Measurements from ENCODE around the gene GRM7. TPM values are rescaled to one million over a fixed set of nuclear protein-coding genes. Genes with fewer than 3 reads are reported as not detected.

GRM7 gene
- total and polyA plus RNA-seq, 2 experiments from 2014 or later, result 1.7 to 2.7 TPM

- 95% methylated on average over 1 of the region's 1 CpG for WGBS (ENCODE audit: low lambda C conversion rate, missing lambda C conversion rate)
- Histone ChIP-seq H4K20me1 (ENCODE audit: insufficient read depth, poor library complexity, severe bottlenecking) (no peaks in the 10 kb centered on the region), H3K4me1 (ENCODE audit: insufficient read depth) (no peaks in the 10 kb centered on the region), H3K79me2 (no peaks in the 10 kb centered on the region), H3K27ac (no peak overlapping the region), H2AFZ (no peak overlapping the region), H3K36me3 (replicated peaks; ENCODE audit: insufficient read depth, low read depth) (no peaks in the 10 kb centered on the region), H3K9me2 (replicated peaks; ENCODE audit: insufficient read depth) (no peaks in the 10 kb centered on the region), H3K9me3 (ENCODE audit: low read depth) (no peaks in the 10 kb centered on the region), H3K4me3 (no peak overlapping the region), H3K27me3 (no peaks in the 10 kb centered on the region), H3K4me2 (no peak overlapping the region)
- DNase-seq (ENCODE audit: low spot score), result no peak
- TF ChIP-seq EZH2phosphoT487 (IDR thresholded peaks at IDR 0.05; ENCODE audit: low read depth, severe bottlenecking, unreplicated experiment) (no peak), CTCF (IDR thresholded peaks at IDR 0.05; ENCODE audit: poor library complexity) (no peak), EZH2 (IDR thresholded peaks at IDR 0.05; ENCODE audit: borderline replicate concordance) (no peak)
These were observed 891.1 kb downstream of the GRM7 start for GRCh38 chr3:7752005-7752404.

- Histone ChIP-seq H3K27ac (no peak overlapping the region), H3K79me2 (no peaks in the 10 kb centered on the region), H3K4me3 (no peak overlapping the region), H3K4me1 (ENCODE audit: insufficient read depth) (no peaks in the 10 kb centered on the region), H3K36me3 (replicated peaks; ENCODE audit: insufficient read depth, low read depth) (no peaks in the 10 kb centered on the region), H4K20me1 (ENCODE audit: insufficient read depth, poor library complexity, severe bottlenecking) (no peaks in the 10 kb centered on the region), H3K9me3 (ENCODE audit: low read depth) (no peaks in the 10 kb centered on the region), H3K27me3 (no peaks in the 10 kb centered on the region), H3K4me2 (no peak overlapping the region), H3K9me2 (replicated peaks; ENCODE audit: insufficient read depth) (no peaks in the 10 kb centered on the region), H2AFZ (no peak overlapping the region)
- 80% methylated on average over 4 of the region's 4 CpGs for WGBS (ENCODE audit: low lambda C conversion rate, missing lambda C conversion rate)
- DNase-seq (ENCODE audit: low spot score), result peak; percentile 10
- no peak for TF ChIP-seq CTCF (IDR thresholded peaks at IDR 0.05; ENCODE audit: poor library complexity)
- TF ChIP-seq EZH2phosphoT487 (IDR thresholded peaks at IDR 0.05; ENCODE audit: low read depth, severe bottlenecking, unreplicated experiment), result no peak
- TF ChIP-seq EZH2 (IDR thresholded peaks at IDR 0.05; ENCODE audit: borderline replicate concordance), result no peak
These were observed 893.9 kb downstream of the GRM7 start for GRCh38 chr3:7754653-7755441.

- TF ChIP-seq EZH2 (IDR thresholded peaks at IDR 0.05; ENCODE audit: borderline replicate concordance) (no peak), CTCF (IDR thresholded peaks at IDR 0.05; ENCODE audit: poor library complexity) (no peak), EZH2phosphoT487 (IDR thresholded peaks at IDR 0.05; ENCODE audit: low read depth, severe bottlenecking, unreplicated experiment) (no peak)
- H3K36me3 ChIP-seq (replicated peaks; ENCODE audit: insufficient read depth, low read depth), result no peaks in the 10 kb centered on the region
- 94% methylated on average over 7 of the region's 7 CpGs for WGBS (ENCODE audit: low lambda C conversion rate, missing lambda C conversion rate)
These were observed 898.7 kb downstream of the GRM7 start for GRCh38 chr3:7759630-7760029.

More at GRCh38 chr3:7759630-7760029, 898.7 kb downstream of the GRM7 start:
- Histone ChIP-seq H2AFZ (no peak overlapping the region), H3K9me3 (ENCODE audit: low read depth) (no peaks in the 10 kb centered on the region), H4K20me1 (ENCODE audit: insufficient read depth, poor library complexity, severe bottlenecking) (no peaks in the 10 kb centered on the region), H3K27ac (no peak overlapping the region), H3K4me1 (ENCODE audit: insufficient read depth) (no peaks in the 10 kb centered on the region), H3K9me2 (replicated peaks; ENCODE audit: insufficient read depth) (no peaks in the 10 kb centered on the region), H3K79me2 (no peaks in the 10 kb centered on the region), H3K4me2 (no peak overlapping the region), H3K4me3 (no peak overlapping the region), H3K27me3 (no peaks in the 10 kb centered on the region)
- DNase-seq (ENCODE audit: low spot score), result no peak
